ENCODE data around the gene CCDC141. TPM values are rescaled to one million over a fixed set of nuclear protein-coding genes. Genes with fewer than 3 reads are reported as not detected.

The CCDC141 gene
- total and polyA plus RNA-seq, 8 donors, result 0.66 to 11.3 (median 5.4) TPM

GRCh38 chr2:179044500-179044899 lies 5.4 kb downstream of the CCDC141 start:
- ATAC-seq (peak in 3 of 4 donors; percentile 39 to 52 (median 47)), DNase-seq (no peak), FAIRE-seq (no peak)
- Histone ChIP-seq H3K4me1 (no peaks in the 10 kb centered on the region), H3K4me3 (no peak overlapping the region), H3K36me3 (no peaks in the 10 kb centered on the region), H3K9me3 (no peaks in the 10 kb centered on the region), H3K27me3 (no peaks in the 10 kb centered on the region), H3K27ac (peak overlapping the region in 1 of 4 donors; percentile 37)
- 30 to 35% methylated on average over 3 of the region's 3 CpGs for WGBS, 2 donors
- intact Hi-C loops (cut with DNase I), result no loop called here
- TF ChIP-seq CTCF (IDR thresholded peaks at IDR 0.05), result no peak

- no peak for TF ChIP-seq CTCF (IDR thresholded peaks at IDR 0.05)
- no peaks in the 10 kb centered on the region for H3K4me1 ChIP-seq
- no peaks in the 10 kb centered on the region for H3K36me3 ChIP-seq
These were observed 12.1 kb downstream of the CCDC141 start for GRCh38 chr2:179037807-179038206.

GRCh38 chr2:179036353-179036905 lies 13.5 kb downstream of the CCDC141 start:
- no peak for TF ChIP-seq CTCF (IDR thresholded peaks at IDR 0.05)
- Histone ChIP-seq H3K36me3 (no peaks in the 10 kb centered on the region), H3K4me3 (no peak overlapping the region), H3K27me3 (no peaks in the 10 kb centered on the region), H3K9me3 (no peaks in the 10 kb centered on the region), H3K4me1 (no peaks in the 10 kb centered on the region), H3K27ac (no peak overlapping the region)
- FAIRE-seq, result no peak
- peak in 1 of 4 donors; percentile 22 for ATAC-seq
- 83 to 85% methylated on average over 4 of the region's 4 CpGs for WGBS, 2 donors
- intact Hi-C loops (cut with DNase I), result no loop called here
- DNase-seq, result no peak

More at GRCh38 chr2:179037807-179038206, 12.1 kb downstream of the CCDC141 start:
- H3K27me3 ChIP-seq, result no peaks in the 10 kb centered on the region
- intact Hi-C loops (cut with DNase I), result no loop called here
- DNase-seq (no peak), ATAC-seq (no peak), FAIRE-seq (no peak)
- 88 to 92% methylated on average over 4 of the region's 4 CpGs for WGBS, 2 donors
- H3K4me3 ChIP-seq, result no peak overlapping the region
- H3K9me3 ChIP-seq, result no peaks in the 10 kb centered on the region
- no peak overlapping the region for H3K27ac ChIP-seq

- Histone ChIP-seq H3K36me3 (no peaks in the 10 kb centered on the region), H3K9me3 (no peaks in the 10 kb centered on the region), H3K4me3 (no peak overlapping the region), H3K27me3 (no peaks in the 10 kb centered on the region), H3K27ac (no peak overlapping the region), H3K4me1 (no peaks in the 10 kb centered on the region)
- FAIRE-seq (no peak), ATAC-seq (no peak), DNase-seq (no peak)
- intact Hi-C loops (cut with DNase I), result no loop called here
- no peak for TF ChIP-seq CTCF (IDR thresholded peaks at IDR 0.05)
- 39 to 47% methylated on average over 2 of the region's 2 CpGs for WGBS, 2 donors
These were observed 18.1 kb downstream of the CCDC141 start for GRCh38 chr2:179031731-179032408.

- 80 to 81% methylated on average over 2 of the region's 2 CpGs for WGBS, 2 donors
- no peak for FAIRE-seq
- no peak overlapping the region for H3K27ac ChIP-seq
- intact Hi-C loops (cut with DNase I), result no loop called here
- no peaks in the 10 kb centered on the region for H3K4me1 ChIP-seq
- H3K4me3 ChIP-seq, result no peak overlapping the region
- no peaks in the 10 kb centered on the region for H3K36me3 ChIP-seq
- no peak for DNase-seq
- no peak for ATAC-seq
- no peaks in the 10 kb centered on the region for H3K27me3 ChIP-seq
- no peak for TF ChIP-seq CTCF (IDR thresholded peaks at IDR 0.05)
- no peaks in the 10 kb centered on the region for H3K9me3 ChIP-seq
These were observed 25.5 kb downstream of the CCDC141 start for GRCh38 chr2:179024445-179024844.
